ENCODE data around the gene PPIF.
A peak's percentile ranks its signal among the peaks of the same experiment; 100 is the strongest.

Gene PPIF

GRCh38 chr10:79342295-79342761, 4.9 kb upstream of the PPIF start:
- no peak; the same call in 2 of the 3 replicates for ATAC-seq

GRCh38 chr10:79342811-79343561, 4.3 kb upstream of the PPIF start:
- ATAC-seq: no peak
- TF ChIP-seq SNAI2 (CRISPR knock-in tag; IDR thresholded peaks at IDR 0.05) (no peak), CSRNP3 (CRISPR knock-in tag; IDR thresholded peaks at IDR 0.05) (no peak), CSDC2 (CRISPR knock-in tag; IDR thresholded peaks at IDR 0.05) (no peak), ESRRG (CRISPR knock-in tag; IDR thresholded peaks at IDR 0.05) (no peak), TOX (CRISPR knock-in tag; IDR thresholded peaks at IDR 0.05; ENCODE audit: borderline replicate concordance) (no peak), RARB (CRISPR knock-in tag; IDR thresholded peaks at IDR 0.05) (no peak), ISL1 (CRISPR knock-in tag; IDR thresholded peaks at IDR 0.05) (no peak), POU6F1 (CRISPR knock-in tag; IDR thresholded peaks at IDR 0.05; ENCODE audit: borderline replicate concordance, low read depth) (no peak), TSHZ2 (CRISPR knock-in tag; IDR thresholded peaks at IDR 0.05) (no peak), ZC3H10 (CRISPR knock-in tag; IDR thresholded peaks at IDR 0.05) (no peak), CREB5 (CRISPR knock-in tag; IDR thresholded peaks at IDR 0.05; ENCODE audit: low read depth) (no peak), ZNF70 (CRISPR knock-in tag; IDR thresholded peaks at IDR 0.05) (no peak)

More at GRCh38 chr10:79342295-79342761, 4.9 kb upstream of the PPIF start:
- TF ChIP-seq PATZ1 (CRISPR knock-in tag; IDR thresholded peaks at IDR 0.05; ENCODE audit: borderline replicate concordance) (no peak), ZNF70 (CRISPR knock-in tag; IDR thresholded peaks at IDR 0.05) (no peak), TCF4 (CRISPR knock-in tag; IDR thresholded peaks at IDR 0.05; ENCODE audit: borderline replicate concordance) (peak; percentile 86), TSHZ2 (CRISPR knock-in tag; IDR thresholded peaks at IDR 0.05) (peak; percentile 50; the same call in 1 of the 2 replicates), SNAI2 (CRISPR knock-in tag; IDR thresholded peaks at IDR 0.05) (no peak)
